H9 (cell line): ENCODE results near the gene ADARB2. TPM values are rescaled to one million over a fixed set of nuclear protein-coding genes. Genes with fewer than 3 reads are reported as not detected.

ENCODE experiments used
- DNase-seq: peaks from one replicate; pipeline ENCODE4 v3.0.0-alpha.2; 2017
- H2AFZ ChIP-seq: one replicate; pipeline ENCODE4 v1.6.1; 2013; ENCODE audit warnings: mild to moderate bottlenecking, low read length, control low read depth, moderate library complexity
- H2AK5ac ChIP-seq: 2 replicates; pipeline ENCODE4 v1.6.1; 2013; ENCODE audit warnings: low read length, control low read depth, mixed read lengths; ENCODE audit not compliant: insufficient read length
- H2BK120ac ChIP-seq: one replicate; pipeline ENCODE4 v1.6.1; 2013; ENCODE audit warnings: low read depth, mild to moderate bottlenecking, low read length, control low read depth, inconsistent platforms; ENCODE audit not compliant: poor library complexity, severe bottlenecking
- H2BK12ac ChIP-seq: 2 replicates; pipeline ENCODE4 v1.6.1; 2013; ENCODE audit warnings: low read length, control low read depth, mixed read lengths, low read depth; ENCODE audit not compliant: insufficient read length
- H2BK15ac ChIP-seq: 2 replicates; pipeline ENCODE4 v1.6.1; 2013; ENCODE audit warnings: low read depth, low read length, control low read depth
- H2BK20ac ChIP-seq: one replicate; pipeline ENCODE4 v1.6.1; 2013; ENCODE audit warnings: low read depth, mild to moderate bottlenecking, low read length, control low read depth, inconsistent platforms; ENCODE audit not compliant: poor library complexity, severe bottlenecking
- H2BK5ac ChIP-seq: 2 replicates; pipeline ENCODE4 v1.6.1; 2013; ENCODE audit warnings: low read length, control low read depth, mixed read lengths; ENCODE audit not compliant: insufficient read length
- H3K14ac ChIP-seq: 2 replicates; pipeline ENCODE4 v1.6.1; 2013; ENCODE audit warnings: low read length, control low read depth; ENCODE audit not compliant: insufficient read depth
- H3K18ac ChIP-seq: 2 replicates; pipeline ENCODE4 v1.6.1; 2013; ENCODE audit warnings: low read depth, mild to moderate bottlenecking, mixed read lengths, low read length, control low read depth; ENCODE audit not compliant: insufficient read length
- H3K23ac ChIP-seq: 2 replicates; pipeline ENCODE4 v1.6.1; 2013; ENCODE audit warnings: low read length, control low read depth, mixed read lengths, low read depth; ENCODE audit not compliant: insufficient read length
- H3K23me2 ChIP-seq: 2 replicates; pipeline ENCODE4 v1.6.1; 2013; ENCODE audit warnings: low read depth, mild to moderate bottlenecking, mixed read lengths, low read length, control low read depth; ENCODE audit not compliant: insufficient read length, poor library complexity, severe bottlenecking
- H3K27ac ChIP-seq: 2 replicates; pipeline ENCODE4 v1.5.1; 2013; ENCODE audit warnings: low read length, control low read depth, mixed read lengths, low read depth; ENCODE audit not compliant: insufficient read length
- H3K27me3 ChIP-seq: 2 replicates; pipeline ENCODE4 v1.6.1; 2013; ENCODE audit warnings: low read length, control low read depth, inconsistent platforms; ENCODE audit not compliant: insufficient read depth
- H3K4ac ChIP-seq: 2 replicates; pipeline ENCODE4 v1.6.1; 2013; ENCODE audit warnings: low read depth, mild to moderate bottlenecking, control low read depth, inconsistent platforms, low read length, moderate library complexity
- H3K4me1 ChIP-seq: 2 replicates; pipeline ENCODE4 v1.6.1; 2013; ENCODE audit warnings: low read length, control low read depth, inconsistent platforms; ENCODE audit not compliant: insufficient read depth
- H3K4me2 ChIP-seq: 2 replicates; pipeline ENCODE4 v1.6.1; 2013; ENCODE audit warnings: low read length, control low read depth, mixed read lengths; ENCODE audit not compliant: insufficient read length, insufficient read depth
- H3K56ac ChIP-seq: 2 replicates; pipeline ENCODE4 v1.6.1; 2013; ENCODE audit warnings: low read depth, mild to moderate bottlenecking, mixed read lengths, low read length, control low read depth; ENCODE audit not compliant: insufficient read length
- H3K79me1 ChIP-seq: 2 replicates; pipeline ENCODE4 v1.6.1; 2013; ENCODE audit warnings: low read depth, mild to moderate bottlenecking, moderate library complexity, low read length, control low read depth, inconsistent platforms; ENCODE audit not compliant: insufficient read depth, poor library complexity, severe bottlenecking
- H3K79me2 ChIP-seq: 2 replicates; pipeline ENCODE4 v1.6.1; 2013; ENCODE audit warnings: low read length, control low read depth, inconsistent platforms; ENCODE audit not compliant: insufficient read depth
- H3K9ac ChIP-seq: 2 replicates; pipeline ENCODE4 v1.6.1; 2013; ENCODE audit warnings: low read length, control low read depth, mixed read lengths; ENCODE audit not compliant: insufficient read length; ENCODE audit errors: extremely low read depth
- H3K9me3 ChIP-seq: one replicate; pipeline ENCODE4 v1.6.1; 2013; ENCODE audit warnings: low read depth, low read length, inconsistent platforms; ENCODE audit not compliant: control insufficient read depth
- H3T11ph ChIP-seq: one replicate; pipeline ENCODE4 v1.6.1; 2013; ENCODE audit warnings: mild to moderate bottlenecking, low read length, control low read depth, inconsistent platforms
- H4K20me1 ChIP-seq: one replicate; pipeline ENCODE4 v1.6.1; 2013; ENCODE audit not compliant: control insufficient read depth, insufficient read length, insufficient read depth
- H4K5ac ChIP-seq: 2 replicates; pipeline ENCODE4 v1.6.1; 2013; ENCODE audit warnings: low read depth, mild to moderate bottlenecking, mixed read lengths, low read length, control low read depth; ENCODE audit not compliant: insufficient read length
- H4K8ac ChIP-seq: replicated peaks from 2 replicates; pipeline ENCODE4 v1.6.1; 2013; ENCODE audit warnings: low read length, control low read depth, mixed read lengths, low read depth; ENCODE audit not compliant: insufficient read length
- H4K91ac ChIP-seq: 2 replicates; pipeline ENCODE4 v1.6.1; 2013; ENCODE audit warnings: low read depth, mild to moderate bottlenecking, moderate library complexity, mixed read lengths, low read length, control low read depth; ENCODE audit not compliant: insufficient read length
- H3K27ac Mint-ChIP-seq, 3 experiments: 2 replicates in 2 of 3; 3 replicates in 1 of 3; pipeline ENCODE4 v1.8.0; 2020 to 2021; ENCODE audit warnings: mixed read lengths in 3 of 3, mild to moderate bottlenecking in 1 of 3, moderate library complexity in 1 of 3
- H3K27me3 Mint-ChIP-seq: 2 replicates; pipeline ENCODE4 v1.8.0; 2021; ENCODE audit warnings: low read depth, mild to moderate bottlenecking, moderate library complexity, mixed read lengths
- H3K36me3 Mint-ChIP-seq, 3 experiments: 2 replicates in 2 of 3; 3 replicates in 1 of 3; pipeline ENCODE4 v1.8.0; 2020 to 2021; ENCODE audit warnings: low read depth in 3 of 3, mixed read lengths in 3 of 3; ENCODE audit not compliant: insufficient read depth in 1 of 3
- H3K4me1 Mint-ChIP-seq, 2 experiments: 2 replicates each; pipeline ENCODE4 v1.8.0; 2020; ENCODE audit warnings: mixed read lengths in 2 of 2
- H3K4me3 Mint-ChIP-seq, 2 experiments: 2 replicates in 1 of 2; 3 replicates in 1 of 2; pipeline ENCODE4 v1.8.0; 2020 to 2021; ENCODE audit warnings: mild to moderate bottlenecking in 2 of 2, mixed read lengths in 2 of 2, moderate library complexity in 1 of 2
- H3K9me3 Mint-ChIP-seq, 2 experiments: 2 replicates in 1 of 2; 3 replicates in 1 of 2; pipeline ENCODE4 v1.8.0; 2020; ENCODE audit warnings: mild to moderate bottlenecking in 2 of 2, mixed read lengths in 2 of 2, moderate library complexity in 1 of 2
- CTCF ChIP-seq: fragments of 200-600 bp; sonication (generic); conservative IDR thresholded peaks from 3 replicates; pipeline ENCODE4 v1.8.0; 2021; ENCODE audit warnings: antibody characterized with exemption, mild to moderate bottlenecking
- WGBS: extraction: QIAGEN DNeasy Blood & Tissue Kit; methylation state at CpG from one replicate; pipeline ENCODE4 v1.1.7; 2013; ENCODE audit warnings: missing lambda C conversion rate, low lambda C conversion rate, mixed read lengths; ENCODE audit not compliant: insufficient read length; ENCODE audit errors: extremely low coverage; 5-methylcytosine and 5-hydroxymethylcytosine counted together
- total RNA-seq: library from RNA; stranded (reverse); gene quantifications from 2 replicates; pipeline ENCODE4 v1.2.1, GENCODE V29; 2021

Gene ADARB2
- total RNA-seq, 1 experiment from 2014 or later: 0.87 TPM

GRCh38 chr10:1567152-1567551 is 170.2 kb downstream of the ADARB2 start:
- H3K27ac ChIP-seq: no peak overlapping the region
- no peak overlapping the region for H4K91ac ChIP-seq
- TF ChIP-seq CTCF: no peak
- H3K18ac ChIP-seq: no peak overlapping the region
- H2BK120ac ChIP-seq: no peak overlapping the region
- Mint-ChIP-seq H3K9me3 (no peaks in the 10 kb centered on the region), H3K4me1 (no peaks in the 10 kb centered on the region; a peak in 2 of 4 replicates), H3K36me3 (no peaks in the 10 kb centered on the region), H3K4me3 (no peak overlapping the region), H3K27ac (no peak overlapping the region), H3K27me3 (peaks cover 13% of the 10 kb centered on the region)
- H3K9me3 ChIP-seq: no peaks in the 10 kb centered on the region
- H3K27me3 ChIP-seq: no peaks in the 10 kb centered on the region
- H3K79me1 ChIP-seq: no peaks in the 10 kb centered on the region
- no peak for DNase-seq
- H3K4ac ChIP-seq: no peak overlapping the region
- no peak overlapping the region for H2BK15ac ChIP-seq
- H3K56ac ChIP-seq: no peak overlapping the region
- H2BK20ac ChIP-seq: no peak overlapping the region
- H4K20me1 ChIP-seq: no peaks in the 10 kb centered on the region
- no peak overlapping the region for H2BK12ac ChIP-seq
- H3K23ac ChIP-seq: no peak overlapping the region
- no peak overlapping the region for H3T11ph ChIP-seq
- H4K8ac ChIP-seq: no peak overlapping the region
- no peak overlapping the region for H2AK5ac ChIP-seq
- no CpG with 5 or more reads among the region's 7 CpGs for WGBS
- H2BK5ac ChIP-seq: no peak overlapping the region
- H4K5ac ChIP-seq: no peak overlapping the region
- no peak overlapping the region for H3K4me2 ChIP-seq
- no peaks in the 10 kb centered on the region for H3K79me2 ChIP-seq
- no peak overlapping the region for H2AFZ ChIP-seq
- H3K23me2 ChIP-seq: no peaks in the 10 kb centered on the region
- no peaks in the 10 kb centered on the region for H3K4me1 ChIP-seq
- no peak overlapping the region for H3K9ac ChIP-seq
- no peak overlapping the region for H3K14ac ChIP-seq
